Panc1 (cell line): Measurements from ENCODE around the gene SESN1. TPM values are rescaled to one million over a fixed set of nuclear protein-coding genes. Genes with fewer than 3 reads are reported as not detected.

ENCODE experiments used
- ATAC-seq: fragments of 200-7000 bp; cut with Tn5 transposase; 2 replicates; pipeline ENCODE4 v1.9.1; 2020; ENCODE audit warnings: mild to moderate bottlenecking, moderate library complexity
- BruUV-seq: library from RNA; stranded (reverse); fragments of 400-500 nt; replicated peaks from 2 replicates; lab custom pipeline; 2021; lab: Mats Ljungman, UMichigan
- CTCF ChIA-PET: fragments of 300-600 bp; sonication (Branson Sonifier 250); formaldehyde crosslinking; loops from one replicate; lab custom pipeline; 2022; ENCODE audit warnings: antibody characterized with exemption; lab: Charles Lee
- POLR2A ChIA-PET: fragments of 300-600 bp; sonication (Branson Sonifier 250); formaldehyde crosslinking; loops from one replicate; lab custom pipeline; 2022; ENCODE audit warnings: antibody characterized with exemption; lab: Charles Lee
- DNase-seq: peaks from one replicate; pipeline ENCODE4 v3.0.0-alpha.2; 2010; ENCODE audit warnings: low read depth, low spot score
- H3K27ac ChIP-seq: 2 replicates; pipeline ENCODE4 v1.5.1; 2011; ENCODE audit warnings: mild to moderate bottlenecking, low read length, inconsistent platforms
- H3K27me3 ChIP-seq: fragments of 200-500 bp; sonication (Bioruptor generic); 2 replicates; pipeline ENCODE4 v1.6.0; 2014; ENCODE audit warnings: low read length, inconsistent platforms; ENCODE audit not compliant: control insufficient read depth, insufficient read depth
- H3K36me3 ChIP-seq: fragments of 200-500 bp; sonication (Bioruptor generic); 2 replicates; pipeline ENCODE4 v1.5.1; 2014; ENCODE audit warnings: inconsistent platforms, mild to moderate bottlenecking, low read length, moderate library complexity; ENCODE audit not compliant: control insufficient read depth, insufficient read depth
- H3K4me1 ChIP-seq: 2 replicates; pipeline ENCODE4 v1.5.1; 2011; ENCODE audit warnings: inconsistent platforms, mild to moderate bottlenecking, low read length, moderate library complexity; ENCODE audit not compliant: control insufficient read depth, insufficient read depth
- H3K4me3 ChIP-seq, 2 experiments: 2 replicates each; pipeline ENCODE4 v1.5.1; 2011 to 2012; ENCODE audit warnings: low read depth in 2 of 2, low read length in 2 of 2, mild to moderate bottlenecking in 2 of 2, inconsistent platforms in 1 of 2, moderate library complexity in 1 of 2
- H3K9me3 ChIP-seq: fragments of 200-500 bp; sonication (Bioruptor generic); 2 replicates; pipeline ENCODE4 v1.5.1; 2014; ENCODE audit warnings: low read depth, mild to moderate bottlenecking, inconsistent platforms, low read length, moderate library complexity; ENCODE audit not compliant: control insufficient read depth, insufficient read depth
- POLR2AphosphoS5 ChIP-seq: IDR thresholded peaks from 2 replicates; pipeline ENCODE4 v1.6.1; 2012; ENCODE audit warnings: mild to moderate bottlenecking, low read depth, low read length, moderate library complexity
- SIN3A ChIP-seq: IDR thresholded peaks from 2 replicates; pipeline ENCODE4 v1.6.1; 2012; ENCODE audit warnings: low read depth, mild to moderate bottlenecking, low read length, moderate library complexity, borderline replicate concordance; ENCODE audit not compliant: insufficient read depth
- TCF7L2 ChIP-seq: IDR thresholded peaks from 2 replicates; pipeline ENCODE4 v1.6.1; 2011; ENCODE audit warnings: mild to moderate bottlenecking, low read depth, low read length, inconsistent platforms
- in situ Hi-C: cut with HindIII; loops from 2 replicates; pipeline ENCODE4 v1.10.0; 2016; ENCODE audit warnings: low sequenced_read_pairs, low pct_unique_long_range_greater_than_20kb
- intact Hi-C: fragments of 100-400 bp; cut with micrococcal nuclease; formaldehyde crosslinking; loops from one replicate; pipeline ENCODE4 v1.10.0; 2022; ENCODE audit not compliant: unreplicated experiment
- total RNA-seq: library from RNA; stranded (reverse); gene quantifications from one replicate; pipeline ENCODE4 v1.2.1, GENCODE V29; 2021; ENCODE audit not compliant: unreplicated experiment
- TF ChIP-seq, protein P1 (sequence below): fragments of 450-650 bp; IDR thresholded peaks from 2 replicates; pipeline ENCODE4 v1.5.1; 2017; ENCODE audit warnings: mild to moderate bottlenecking
- TF ChIP-seq, protein P2 (sequence below), 2 experiments: IDR thresholded peaks; 2 replicates each; pipeline ENCODE4 v1.6.1; 2011 to 2012; ENCODE audit warnings: low read depth in 2 of 2, control low read depth in 1 of 2, low read length in 1 of 2, mild to moderate bottlenecking in 1 of 2, moderate library complexity in 1 of 2; ENCODE audit not compliant: insufficient read depth in 1 of 2

Gene SESN1
- total RNA-seq, 1 experiment from 2014 or later, result 11.3 TPM

DNA sequence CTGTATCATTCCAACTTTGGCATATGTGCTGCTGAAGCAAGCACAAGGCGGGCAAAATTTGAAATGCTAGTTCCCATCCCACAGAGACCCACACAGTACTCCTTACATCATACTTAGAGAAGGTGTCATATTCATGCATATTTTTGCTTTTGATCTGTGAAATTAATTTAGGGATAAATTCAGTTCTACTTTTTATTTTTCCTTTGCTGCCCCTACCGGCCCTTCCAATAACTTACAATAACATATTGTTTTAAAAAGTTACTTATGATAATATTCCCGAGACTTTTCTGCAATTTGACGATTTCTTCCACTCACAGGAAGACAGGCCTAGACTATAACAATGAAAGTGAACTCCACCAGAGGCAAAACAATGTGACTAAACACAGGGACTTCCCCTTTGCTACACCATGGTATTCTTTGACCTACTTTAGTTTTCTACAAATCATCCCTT lies 35.0 kb downstream of the SESN1 start:
- ATAC-seq, result peak; percentile 71
- Histone ChIP-seq H3K27ac (no peak overlapping the region), H3K4me1 (0 out of 2 replicates have a peak, but pooled peaks cover 2% of the 10 kb centered on the region), H3K9me3 (no peaks in the 10 kb centered on the region), H3K27me3 (no peaks in the 10 kb centered on the region), H3K36me3 (no peaks in the 10 kb centered on the region), H3K4me3 (no peak overlapping the region)
- in situ Hi-C loops, result no loop called here
- DNase-seq, result no peak
- intact Hi-C loops, result no loop called here
- BruUV-seq, result no TSS peak
- ChIA-PET CTCF (no interaction called here), POLR2A (interaction anchor here (0.6 kb wide), 1 partner anchor 15 kb away, joined by 10 read pairs; no protein-coding TSS in a partner anchor)
- TF ChIP-seq, protein P1, sequence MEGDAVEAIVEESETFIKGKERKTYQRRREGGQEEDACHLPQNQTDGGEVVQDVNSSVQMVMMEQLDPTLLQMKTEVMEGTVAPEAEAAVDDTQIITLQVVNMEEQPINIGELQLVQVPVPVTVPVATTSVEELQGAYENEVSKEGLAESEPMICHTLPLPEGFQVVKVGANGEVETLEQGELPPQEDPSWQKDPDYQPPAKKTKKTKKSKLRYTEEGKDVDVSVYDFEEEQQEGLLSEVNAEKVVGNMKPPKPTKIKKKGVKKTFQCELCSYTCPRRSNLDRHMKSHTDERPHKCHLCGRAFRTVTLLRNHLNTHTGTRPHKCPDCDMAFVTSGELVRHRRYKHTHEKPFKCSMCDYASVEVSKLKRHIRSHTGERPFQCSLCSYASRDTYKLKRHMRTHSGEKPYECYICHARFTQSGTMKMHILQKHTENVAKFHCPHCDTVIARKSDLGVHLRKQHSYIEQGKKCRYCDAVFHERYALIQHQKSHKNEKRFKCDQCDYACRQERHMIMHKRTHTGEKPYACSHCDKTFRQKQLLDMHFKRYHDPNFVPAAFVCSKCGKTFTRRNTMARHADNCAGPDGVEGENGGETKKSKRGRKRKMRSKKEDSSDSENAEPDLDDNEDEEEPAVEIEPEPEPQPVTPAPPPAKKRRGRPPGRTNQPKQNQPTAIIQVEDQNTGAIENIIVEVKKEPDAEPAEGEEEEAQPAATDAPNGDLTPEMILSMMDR, result peak; percentile 53; the same call in 1 of the 2 replicates
- no peak for TF ChIP-seq TCF7L2

DNA sequence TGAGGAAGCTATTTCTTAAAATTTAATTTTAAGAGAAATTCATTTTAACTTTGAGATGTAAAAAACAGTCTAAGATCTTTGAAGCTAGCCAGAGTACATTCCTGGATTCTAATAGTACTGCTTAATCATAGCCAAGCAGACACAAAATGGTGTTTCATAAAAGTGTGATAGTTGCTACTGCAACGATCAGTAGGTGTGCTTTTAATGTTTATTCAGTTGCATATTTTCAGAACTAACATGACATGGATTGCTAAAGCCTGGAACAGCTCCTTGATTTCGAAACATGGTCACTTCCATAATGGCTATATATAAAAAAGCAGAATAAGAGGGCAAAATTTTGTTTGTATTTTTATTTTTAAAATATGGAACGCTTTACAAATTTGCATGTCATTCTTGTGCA lies 35.5 kb downstream of the SESN1 start:
- POLR2A ChIA-PET, result interaction anchor here (0.6 kb wide), 1 partner anchor 15 kb away, joined by 10 read pairs; no protein-coding TSS in a partner anchor
- ATAC-seq (no peak), DNase-seq (no peak)
- CTCF ChIA-PET, result interaction anchor here (0.6 kb wide), 1 partner anchor 466 kb away, joined by 4 read pairs; no protein-coding TSS in a partner anchor
- Histone ChIP-seq H3K27me3 (no peaks in the 10 kb centered on the region), H3K4me1 (0 out of 2 replicates have a peak, but pooled peaks cover 2% of the 10 kb centered on the region), H3K36me3 (no peaks in the 10 kb centered on the region), H3K4me3 (no peak overlapping the region), H3K9me3 (no peaks in the 10 kb centered on the region), H3K27ac (no peak overlapping the region)
- intact Hi-C loops, result no loop called here
- TF ChIP-seq POLR2AphosphoS5, result no peak
- TF ChIP-seq SIN3A, result no peak
- TF ChIP-seq, protein P1, result no peak
- TF ChIP-seq, protein P2, sequence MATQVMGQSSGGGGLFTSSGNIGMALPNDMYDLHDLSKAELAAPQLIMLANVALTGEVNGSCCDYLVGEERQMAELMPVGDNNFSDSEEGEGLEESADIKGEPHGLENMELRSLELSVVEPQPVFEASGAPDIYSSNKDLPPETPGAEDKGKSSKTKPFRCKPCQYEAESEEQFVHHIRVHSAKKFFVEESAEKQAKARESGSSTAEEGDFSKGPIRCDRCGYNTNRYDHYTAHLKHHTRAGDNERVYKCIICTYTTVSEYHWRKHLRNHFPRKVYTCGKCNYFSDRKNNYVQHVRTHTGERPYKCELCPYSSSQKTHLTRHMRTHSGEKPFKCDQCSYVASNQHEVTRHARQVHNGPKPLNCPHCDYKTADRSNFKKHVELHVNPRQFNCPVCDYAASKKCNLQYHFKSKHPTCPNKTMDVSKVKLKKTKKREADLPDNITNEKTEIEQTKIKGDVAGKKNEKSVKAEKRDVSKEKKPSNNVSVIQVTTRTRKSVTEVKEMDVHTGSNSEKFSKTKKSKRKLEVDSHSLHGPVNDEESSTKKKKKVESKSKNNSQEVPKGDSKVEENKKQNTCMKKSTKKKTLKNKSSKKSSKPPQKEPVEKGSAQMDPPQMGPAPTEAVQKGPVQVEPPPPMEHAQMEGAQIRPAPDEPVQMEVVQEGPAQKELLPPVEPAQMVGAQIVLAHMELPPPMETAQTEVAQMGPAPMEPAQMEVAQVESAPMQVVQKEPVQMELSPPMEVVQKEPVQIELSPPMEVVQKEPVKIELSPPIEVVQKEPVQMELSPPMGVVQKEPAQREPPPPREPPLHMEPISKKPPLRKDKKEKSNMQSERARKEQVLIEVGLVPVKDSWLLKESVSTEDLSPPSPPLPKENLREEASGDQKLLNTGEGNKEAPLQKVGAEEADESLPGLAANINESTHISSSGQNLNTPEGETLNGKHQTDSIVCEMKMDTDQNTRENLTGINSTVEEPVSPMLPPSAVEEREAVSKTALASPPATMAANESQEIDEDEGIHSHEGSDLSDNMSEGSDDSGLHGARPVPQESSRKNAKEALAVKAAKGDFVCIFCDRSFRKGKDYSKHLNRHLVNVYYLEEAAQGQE (IDR thresholded peaks at IDR 0.05; ENCODE audit: insufficient read depth in 1 of 2, low read depth in 2 of 2, low read length in 1 of 2), result no peak
- TF ChIP-seq TCF7L2, result no peak
- no TSS peak for BruUV-seq
- in situ Hi-C loops, result no loop called here
